Measurements from ENCODE around the gene LNPEP. TPM values are rescaled to one million over a fixed set of nuclear protein-coding genes. Genes with fewer than 3 reads are reported as not detected.

The LNPEP gene
- total RNA-seq, 1 donor from 2014 or later, result 38.1 TPM

DNA sequence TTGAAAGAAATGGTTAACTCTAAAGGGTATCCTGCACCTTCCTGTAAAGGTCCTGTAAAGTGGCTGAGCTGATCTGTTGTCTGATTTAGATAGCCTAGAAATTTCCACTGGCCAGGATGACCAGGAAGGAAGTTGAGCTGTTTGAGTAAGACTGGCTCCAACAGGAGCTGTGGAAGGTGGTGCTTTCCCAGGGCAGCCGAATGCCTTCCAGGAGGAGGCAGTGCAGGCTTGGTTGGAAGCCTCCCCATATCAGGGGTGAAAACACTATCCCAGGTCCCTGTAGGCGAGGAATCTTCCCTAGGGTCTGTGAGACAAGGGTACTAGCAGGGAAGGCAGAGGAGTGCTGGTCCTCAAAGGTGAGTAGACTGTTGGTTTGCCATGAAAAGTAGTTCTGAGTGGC is 108.2 kb downstream of the LNPEP start:
- no peak for DNase-seq (ENCODE audit: extremely low spot score, unreplicated experiment)

DNA sequence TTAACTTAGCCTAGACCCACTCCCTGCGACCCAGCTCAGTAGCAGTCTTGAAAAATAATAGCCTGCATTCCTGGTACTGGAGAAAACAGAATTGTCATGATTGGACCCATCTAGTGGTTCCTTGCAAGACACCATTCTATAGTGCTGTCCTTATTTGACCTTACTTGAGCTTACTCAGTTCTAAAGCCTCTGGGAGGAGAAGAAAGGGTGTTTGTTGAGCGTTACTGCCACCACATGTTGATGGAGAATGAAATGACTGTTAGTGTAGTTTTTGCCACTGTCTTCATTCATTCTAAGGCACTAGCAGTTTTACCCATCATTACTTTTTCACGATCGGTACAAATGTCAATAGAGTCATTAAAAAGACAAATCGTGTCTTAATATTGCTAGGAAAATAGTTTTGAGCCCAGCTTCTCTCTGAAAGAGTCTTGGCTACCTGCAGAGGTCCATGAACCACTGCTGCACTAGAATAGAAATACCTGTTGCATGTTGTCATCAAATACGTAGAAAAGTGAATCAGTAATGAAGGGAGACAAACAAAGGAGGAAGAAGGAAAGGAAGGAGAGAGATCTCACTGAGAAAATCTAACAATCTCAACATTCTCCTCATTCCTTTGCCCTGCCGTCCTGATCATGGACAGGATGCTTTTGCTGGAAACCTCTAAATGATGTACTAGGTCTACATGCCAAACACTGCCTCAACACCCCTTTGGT is 110.5 kb downstream of the LNPEP start:
- H3K4me1 Mint-ChIP-seq (ENCODE audit: unreplicated experiment), result peaks cover 27% of the 10 kb centered on the region
- H3K27ac Mint-ChIP-seq, result no peak overlapping the region
- H3K4me3 Mint-ChIP-seq, result no peak overlapping the region
- H3K27me3 Mint-ChIP-seq, result peaks cover 12% of the 10 kb centered on the region
- H3K36me3 Mint-ChIP-seq, result no peaks in the 10 kb centered on the region
- TF ChIP-seq, protein P1, sequence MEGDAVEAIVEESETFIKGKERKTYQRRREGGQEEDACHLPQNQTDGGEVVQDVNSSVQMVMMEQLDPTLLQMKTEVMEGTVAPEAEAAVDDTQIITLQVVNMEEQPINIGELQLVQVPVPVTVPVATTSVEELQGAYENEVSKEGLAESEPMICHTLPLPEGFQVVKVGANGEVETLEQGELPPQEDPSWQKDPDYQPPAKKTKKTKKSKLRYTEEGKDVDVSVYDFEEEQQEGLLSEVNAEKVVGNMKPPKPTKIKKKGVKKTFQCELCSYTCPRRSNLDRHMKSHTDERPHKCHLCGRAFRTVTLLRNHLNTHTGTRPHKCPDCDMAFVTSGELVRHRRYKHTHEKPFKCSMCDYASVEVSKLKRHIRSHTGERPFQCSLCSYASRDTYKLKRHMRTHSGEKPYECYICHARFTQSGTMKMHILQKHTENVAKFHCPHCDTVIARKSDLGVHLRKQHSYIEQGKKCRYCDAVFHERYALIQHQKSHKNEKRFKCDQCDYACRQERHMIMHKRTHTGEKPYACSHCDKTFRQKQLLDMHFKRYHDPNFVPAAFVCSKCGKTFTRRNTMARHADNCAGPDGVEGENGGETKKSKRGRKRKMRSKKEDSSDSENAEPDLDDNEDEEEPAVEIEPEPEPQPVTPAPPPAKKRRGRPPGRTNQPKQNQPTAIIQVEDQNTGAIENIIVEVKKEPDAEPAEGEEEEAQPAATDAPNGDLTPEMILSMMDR (conservative IDR thresholded peaks at IDR 0.05), result no peak
- no peak for DNase-seq (ENCODE audit: extremely low spot score, unreplicated experiment)
- peaks cover 10% of the 10 kb centered on the region for H3K9me3 Mint-ChIP-seq

More for the DNA sequence above, 108.2 kb downstream of the LNPEP start:
- Mint-ChIP-seq H3K27ac (no peak overlapping the region), H3K9me3 (no peaks in the 10 kb centered on the region), H3K36me3 (no peaks in the 10 kb centered on the region), H3K4me1 (ENCODE audit: unreplicated experiment) (peaks cover 28% of the 10 kb centered on the region), H3K27me3 (peaks cover 9% of the 10 kb centered on the region), H3K4me3 (no peak overlapping the region)
- TF ChIP-seq, protein P1 (conservative IDR thresholded peaks at IDR 0.05), result peak; percentile 36

DNA sequence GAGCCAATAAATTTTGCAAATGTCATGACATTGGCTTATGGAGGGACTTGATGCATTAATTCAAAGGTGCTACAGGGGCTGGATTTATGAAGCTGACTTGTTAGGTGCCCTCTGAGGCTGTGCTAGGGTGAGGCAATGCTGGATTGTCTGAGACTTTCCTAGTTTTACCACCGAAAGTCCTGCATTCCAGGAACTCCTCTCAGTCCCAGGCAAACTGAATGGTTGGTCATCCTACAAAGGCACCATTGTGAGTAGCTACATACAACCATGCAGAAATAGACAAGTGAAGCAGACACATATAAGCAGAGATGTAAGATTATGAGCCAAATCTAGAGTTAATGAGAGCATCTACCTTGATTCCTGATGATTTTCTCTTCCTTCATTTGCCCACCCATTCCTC is 111.2 kb downstream of the LNPEP start:
- Mint-ChIP-seq H3K36me3 (no peaks in the 10 kb centered on the region), H3K9me3 (peaks cover 11% of the 10 kb centered on the region), H3K27ac (no peak overlapping the region), H3K27me3 (peaks cover 12% of the 10 kb centered on the region), H3K4me1 (ENCODE audit: unreplicated experiment) (peaks cover 27% of the 10 kb centered on the region), H3K4me3 (no peak overlapping the region)
- DNase-seq (ENCODE audit: extremely low spot score, unreplicated experiment), result no peak
- TF ChIP-seq, protein P1 (conservative IDR thresholded peaks at IDR 0.05), result no peak

GRCh38 chr5:97049175-97049574 is 113.3 kb downstream of the LNPEP start:
- Mint-ChIP-seq H3K27me3 (peaks cover 12% of the 10 kb centered on the region), H3K9me3 (peaks cover 19% of the 10 kb centered on the region), H3K4me3 (no peak overlapping the region), H3K36me3 (no peaks in the 10 kb centered on the region), H3K4me1 (ENCODE audit: unreplicated experiment) (peaks cover 11% of the 10 kb centered on the region), H3K27ac (no peak overlapping the region)
- TF ChIP-seq, protein P1 (conservative IDR thresholded peaks at IDR 0.05), result no peak
- DNase-seq (ENCODE audit: extremely low spot score, unreplicated experiment), result no peak

DNA sequence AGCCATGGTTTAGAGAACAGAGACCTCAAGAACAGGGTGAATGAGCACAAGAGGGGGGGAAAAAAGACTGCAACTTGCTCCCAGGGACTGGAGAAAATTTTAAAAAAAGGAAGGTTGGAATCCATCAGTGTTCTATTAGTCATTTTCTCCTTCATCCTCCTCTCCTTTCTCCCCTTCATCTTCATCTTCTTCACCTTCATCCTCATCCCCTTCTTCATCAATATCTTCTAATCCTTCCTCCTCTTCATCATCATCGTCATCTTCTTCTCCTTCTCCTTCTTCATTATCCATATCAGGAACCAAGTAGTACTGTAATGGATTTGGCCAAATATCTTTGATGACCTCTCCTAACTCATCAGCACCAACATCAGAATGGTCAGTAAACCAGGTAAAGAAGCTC is 120.4 kb downstream of the LNPEP start:
- TF ChIP-seq, protein P1 (conservative IDR thresholded peaks at IDR 0.05), result no peak
- peaks cover 13% of the 10 kb centered on the region for H3K4me1 Mint-ChIP-seq (ENCODE audit: unreplicated experiment)
- no peak for DNase-seq (ENCODE audit: extremely low spot score, unreplicated experiment)
- H3K36me3 Mint-ChIP-seq, result no peaks in the 10 kb centered on the region
- H3K27me3 Mint-ChIP-seq, result peaks cover 3% of the 10 kb centered on the region
- H3K27ac Mint-ChIP-seq, result no peak overlapping the region
- peaks cover 17% of the 10 kb centered on the region for H3K9me3 Mint-ChIP-seq
- no peak overlapping the region for H3K4me3 Mint-ChIP-seq
